HEK293 (cell line): ENCODE measurements around the gene MVB12B.

Experiments
- BCL11A ChIP-seq: fragments of 450-650 bp; formaldehyde crosslinking; IDR thresholded peaks from 2 replicates; pipeline ENCODE4 v1.5.1; 2016; ENCODE audit warnings: low read depth, missing biosample characterization, missing genetic modification characterization
- CTCF ChIP-seq: fragments of 450-650 bp; formaldehyde crosslinking; IDR thresholded peaks from 2 replicates; pipeline ENCODE4 v1.5.1; 2016; ENCODE audit warnings: missing biosample characterization, missing genetic modification characterization
- RBAK ChIP-seq: fragments of 450-650 bp; formaldehyde crosslinking; IDR thresholded peaks from 2 replicates; pipeline ENCODE4 v1.5.1; 2016; ENCODE audit warnings: missing biosample characterization, missing genetic modification characterization
- ZNF416 ChIP-seq: fragments of 450-650 bp; formaldehyde crosslinking; IDR thresholded peaks from 2 replicates; pipeline ENCODE4 v1.5.1; 2016; ENCODE audit warnings: missing biosample characterization, missing genetic modification characterization
- TF ChIP-seq, protein P1 (sequence below): fragments of 450-650 bp; formaldehyde crosslinking; IDR thresholded peaks from 2 replicates; pipeline ENCODE4; 2016; ENCODE audit warnings: missing biosample characterization, missing genetic modification characterization

GRCh38 chr9:126378761-126379160 is 52.1 kb downstream of the MVB12B start:
- TF ChIP-seq CTCF (tag by site-specific recombination), result no peak
- TF ChIP-seq RBAK, result no peak
- no peak for TF ChIP-seq BCL11A
- no peak for TF ChIP-seq ZNF416 (tag by site-specific recombination)
- TF ChIP-seq, protein P1, sequence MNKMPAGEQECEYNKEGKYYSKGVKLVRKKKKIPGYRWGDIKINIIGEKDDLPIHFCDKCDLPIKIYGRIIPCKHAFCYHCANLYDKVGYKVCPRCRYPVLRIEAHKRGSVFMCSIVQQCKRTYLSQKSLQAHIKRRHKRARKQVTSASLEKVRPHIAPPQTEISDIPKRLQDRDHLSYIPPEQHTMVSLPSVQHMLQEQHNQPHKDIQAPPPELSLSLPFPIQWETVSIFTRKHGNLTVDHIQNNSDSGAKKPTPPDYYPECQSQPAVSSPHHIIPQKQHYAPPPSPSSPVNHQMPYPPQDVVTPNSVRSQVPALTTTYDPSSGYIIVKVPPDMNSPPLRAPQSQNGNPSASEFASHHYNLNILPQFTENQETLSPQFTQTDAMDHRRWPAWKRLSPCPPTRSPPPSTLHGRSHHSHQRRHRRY, result no peak
